ENCODE data around the gene CRYL1.

DNA sequence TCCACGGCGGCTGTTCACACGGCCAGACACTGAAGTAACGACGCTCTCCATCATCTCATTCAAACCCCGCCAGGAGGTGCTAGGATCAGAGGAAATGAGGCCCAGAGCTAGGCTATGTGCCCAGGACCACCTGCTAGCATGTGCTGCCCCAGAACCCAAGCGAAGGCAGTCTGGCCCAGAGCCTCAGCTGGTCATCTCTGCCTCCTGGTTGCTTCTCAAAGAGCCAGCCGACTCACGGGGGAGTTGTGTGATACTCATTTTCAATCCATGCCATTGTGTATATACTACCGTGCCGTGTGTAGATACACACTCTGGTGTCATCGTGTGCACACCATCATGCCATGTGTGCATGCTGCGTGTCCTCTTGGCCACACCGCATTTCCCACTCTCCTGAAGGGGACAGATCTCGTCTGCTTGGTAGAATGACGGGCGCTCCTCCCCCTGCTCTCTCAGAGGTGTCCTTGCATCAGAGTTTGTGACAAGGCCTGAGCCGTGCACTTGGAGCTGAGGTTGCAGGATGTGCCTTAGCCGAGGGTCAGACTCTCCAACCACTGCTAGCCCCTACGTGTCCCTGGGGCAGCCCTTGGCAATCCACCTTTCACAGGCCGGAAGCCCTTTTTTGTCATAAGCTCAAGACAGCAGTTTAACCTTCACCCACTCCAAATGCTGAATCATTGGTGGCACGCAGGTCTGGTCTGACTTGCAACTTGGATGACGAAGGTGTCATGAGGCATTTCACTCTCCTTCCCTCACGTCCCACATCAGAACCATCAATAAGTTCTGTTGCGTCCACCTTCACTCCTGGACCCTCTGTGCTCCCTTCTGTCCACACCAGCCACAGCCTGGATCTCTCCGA is 130.4 kb downstream of the CRYL1 start:
- no peak for TF ChIP-seq CTCF (IDR thresholded peaks at IDR 0.05)
- TF ChIP-seq, protein P1, sequence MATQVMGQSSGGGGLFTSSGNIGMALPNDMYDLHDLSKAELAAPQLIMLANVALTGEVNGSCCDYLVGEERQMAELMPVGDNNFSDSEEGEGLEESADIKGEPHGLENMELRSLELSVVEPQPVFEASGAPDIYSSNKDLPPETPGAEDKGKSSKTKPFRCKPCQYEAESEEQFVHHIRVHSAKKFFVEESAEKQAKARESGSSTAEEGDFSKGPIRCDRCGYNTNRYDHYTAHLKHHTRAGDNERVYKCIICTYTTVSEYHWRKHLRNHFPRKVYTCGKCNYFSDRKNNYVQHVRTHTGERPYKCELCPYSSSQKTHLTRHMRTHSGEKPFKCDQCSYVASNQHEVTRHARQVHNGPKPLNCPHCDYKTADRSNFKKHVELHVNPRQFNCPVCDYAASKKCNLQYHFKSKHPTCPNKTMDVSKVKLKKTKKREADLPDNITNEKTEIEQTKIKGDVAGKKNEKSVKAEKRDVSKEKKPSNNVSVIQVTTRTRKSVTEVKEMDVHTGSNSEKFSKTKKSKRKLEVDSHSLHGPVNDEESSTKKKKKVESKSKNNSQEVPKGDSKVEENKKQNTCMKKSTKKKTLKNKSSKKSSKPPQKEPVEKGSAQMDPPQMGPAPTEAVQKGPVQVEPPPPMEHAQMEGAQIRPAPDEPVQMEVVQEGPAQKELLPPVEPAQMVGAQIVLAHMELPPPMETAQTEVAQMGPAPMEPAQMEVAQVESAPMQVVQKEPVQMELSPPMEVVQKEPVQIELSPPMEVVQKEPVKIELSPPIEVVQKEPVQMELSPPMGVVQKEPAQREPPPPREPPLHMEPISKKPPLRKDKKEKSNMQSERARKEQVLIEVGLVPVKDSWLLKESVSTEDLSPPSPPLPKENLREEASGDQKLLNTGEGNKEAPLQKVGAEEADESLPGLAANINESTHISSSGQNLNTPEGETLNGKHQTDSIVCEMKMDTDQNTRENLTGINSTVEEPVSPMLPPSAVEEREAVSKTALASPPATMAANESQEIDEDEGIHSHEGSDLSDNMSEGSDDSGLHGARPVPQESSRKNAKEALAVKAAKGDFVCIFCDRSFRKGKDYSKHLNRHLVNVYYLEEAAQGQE (IDR thresholded peaks at IDR 0.05; ENCODE audit: insufficient read depth in 1 of 2, low read depth in 2 of 2, low read length in 1 of 2), result no peak

Measured in Panc1 (cell line).